Activated T-cell treated with anti-CD3 and anti-CD28 coated beads, Interleukin-2, amount 50 U/mL, for 48 hours (primary cell): Measurements from ENCODE around the gene THOC7.

ENCODE experiments used
- DNase-seq, 2 experiments: peaks; one replicate each; pipeline ENCODE4 v3.0.0-alpha.2; 2020

Gene THOC7

DNA sequence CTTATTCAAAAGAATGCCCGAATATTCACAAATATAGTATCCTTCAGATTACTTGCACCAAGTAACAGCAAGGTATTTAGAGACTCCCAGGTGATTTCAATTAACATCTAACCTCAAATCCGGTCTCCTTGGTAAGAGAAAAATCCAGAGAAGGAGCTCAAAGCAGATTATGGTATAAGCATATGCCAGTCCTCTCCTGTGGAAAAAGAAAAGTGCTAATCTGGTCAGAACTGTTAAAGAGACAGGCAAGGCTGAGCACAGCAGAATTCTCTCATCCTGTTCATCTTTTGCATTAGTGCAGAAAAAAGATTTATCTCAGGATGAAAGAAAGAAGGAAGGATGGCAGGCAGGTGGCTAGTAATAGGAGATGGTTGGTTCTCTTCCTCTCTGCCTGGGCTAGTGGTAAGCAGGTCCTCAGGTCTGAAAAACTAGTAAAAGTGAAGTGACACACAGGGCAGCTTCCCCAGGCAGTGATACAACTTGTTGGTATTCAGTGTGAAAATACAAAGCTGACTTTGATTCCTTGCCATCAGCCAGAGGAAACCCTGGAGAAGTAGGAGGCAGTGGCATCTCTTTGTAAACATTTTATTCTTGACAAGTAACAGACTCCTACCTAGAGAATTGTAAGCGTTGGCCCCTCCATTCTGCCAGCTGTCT lies 14.3 kb upstream of the THOC7 start:
- DNase-seq, result no peak

GRCh38 chr3:63876260-63876659 lies 12.7 kb upstream of the THOC7 start:
- DNase-seq, result no peak

DNA sequence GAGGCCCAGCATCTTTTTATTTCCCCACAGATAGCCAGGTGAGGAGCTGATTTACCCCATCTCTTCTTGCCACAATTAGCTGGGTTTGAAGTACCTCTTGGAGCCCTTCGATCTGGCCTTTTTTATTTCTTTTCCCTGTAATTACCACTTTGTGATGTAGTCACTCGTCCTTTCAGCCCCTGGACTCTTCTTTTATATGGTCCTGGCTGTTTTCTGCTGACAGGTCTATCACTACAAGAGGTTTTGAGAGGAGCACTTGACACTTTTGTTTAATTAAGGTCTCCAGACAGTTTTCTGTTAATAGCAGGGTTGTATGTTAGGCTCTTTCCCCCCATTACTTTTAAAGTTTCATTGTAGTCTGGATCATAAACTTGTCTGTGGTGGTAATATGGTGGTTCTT lies 11.9 kb upstream of the THOC7 start:
- DNase-seq, result no peak

DNA sequence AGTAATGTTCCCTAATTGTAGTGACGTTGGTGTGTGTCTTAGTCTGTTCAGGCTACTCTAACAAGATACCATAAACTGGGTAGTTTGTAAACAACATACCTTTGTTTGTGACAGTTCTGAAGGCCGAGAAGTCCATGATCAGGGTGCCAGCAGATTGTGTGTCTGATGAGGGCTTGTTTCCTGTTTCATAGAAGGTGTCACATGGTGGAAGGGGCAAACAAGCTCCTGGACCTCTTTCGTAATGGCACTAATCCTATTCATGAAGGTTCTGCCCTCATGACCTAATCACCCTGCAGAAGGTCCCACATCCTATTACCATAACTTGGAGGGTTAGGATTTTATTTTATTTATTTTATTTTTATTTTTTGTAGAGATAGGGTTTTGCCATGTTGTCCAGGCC lies 11.2 kb upstream of the THOC7 start:
- no peak for DNase-seq

DNA sequence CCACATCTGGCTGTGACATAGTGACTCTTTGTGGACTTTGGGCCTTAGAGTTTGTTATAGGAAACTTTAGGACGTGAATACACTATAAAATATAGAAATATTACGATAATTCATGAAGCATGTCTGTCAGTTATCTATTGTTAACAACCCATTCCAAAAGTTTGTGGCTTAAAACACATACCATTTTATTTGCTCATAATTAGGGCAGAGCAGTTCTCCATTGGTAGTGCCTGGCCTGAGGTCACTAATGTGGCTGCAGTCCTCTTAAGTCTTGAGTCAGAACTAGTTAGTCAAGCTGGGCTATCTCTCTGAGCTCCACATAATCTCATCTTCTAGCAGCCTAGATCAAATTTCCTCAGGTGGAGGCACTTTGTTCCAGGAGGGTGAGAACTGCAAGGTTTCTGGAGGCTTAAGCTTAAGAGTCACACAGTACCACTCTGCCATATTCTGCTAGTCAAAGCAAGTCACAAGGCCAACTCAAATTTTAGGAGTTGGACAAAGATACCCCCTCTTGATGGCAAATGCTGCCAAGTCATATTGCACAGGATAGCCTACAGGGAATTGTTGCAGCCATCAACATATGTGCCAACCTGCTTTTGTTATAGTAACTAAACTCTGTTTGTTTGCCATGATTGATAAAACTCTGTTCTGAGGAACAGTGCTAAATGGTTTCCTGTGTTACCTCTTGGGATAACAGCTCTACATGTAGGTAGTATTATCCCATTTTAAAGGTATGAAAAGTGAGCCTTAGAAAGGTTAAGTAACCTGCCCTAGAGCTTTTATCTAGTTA lies 8.7 kb upstream of the THOC7 start:
- no peak for DNase-seq

DNA sequence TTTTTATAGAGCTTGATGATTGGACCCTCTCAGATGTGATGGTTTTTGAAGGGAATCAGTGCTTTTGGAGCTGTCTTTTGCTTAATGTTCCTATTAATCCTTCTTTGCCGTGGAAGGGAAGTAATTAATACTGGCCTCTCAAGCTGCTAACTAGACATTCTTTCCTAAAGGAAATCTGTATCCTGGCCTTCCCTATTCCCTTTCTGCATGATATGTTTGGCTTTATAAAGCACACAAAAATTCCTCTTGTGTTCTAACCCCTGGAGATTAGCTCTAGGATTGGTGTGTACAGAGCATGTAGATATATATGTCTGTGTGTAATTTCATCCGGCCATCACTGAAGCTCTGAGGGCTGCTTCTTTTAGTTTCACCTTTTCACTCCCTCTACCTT lies 7.0 kb upstream of the THOC7 start:
- no peak for DNase-seq

- no peak for DNase-seq
Observed at GRCh38 chr3:63869940-63870614, 6.5 kb upstream of the THOC7 start.

DNA sequence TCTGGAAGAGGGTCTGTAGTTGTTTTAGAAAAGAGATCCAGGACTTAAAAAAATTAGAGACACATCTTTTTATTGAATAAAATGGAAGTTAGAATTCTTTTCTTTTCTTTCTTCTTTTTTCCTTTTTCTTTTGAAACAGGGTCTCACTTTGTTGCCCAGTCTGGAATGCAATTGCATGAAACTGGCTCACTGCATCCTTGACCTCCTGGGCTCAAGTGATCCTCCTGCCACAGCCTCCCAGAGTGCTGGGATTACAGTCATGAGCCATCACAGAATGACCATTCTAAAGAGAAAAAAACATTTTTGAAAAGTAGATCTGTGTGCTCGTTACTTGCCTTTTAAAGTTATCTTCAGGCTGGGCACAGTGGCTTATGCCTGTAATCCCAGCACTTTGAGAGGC lies 3.6 kb upstream of the THOC7 start:
- DNase-seq, result no peak

DNA sequence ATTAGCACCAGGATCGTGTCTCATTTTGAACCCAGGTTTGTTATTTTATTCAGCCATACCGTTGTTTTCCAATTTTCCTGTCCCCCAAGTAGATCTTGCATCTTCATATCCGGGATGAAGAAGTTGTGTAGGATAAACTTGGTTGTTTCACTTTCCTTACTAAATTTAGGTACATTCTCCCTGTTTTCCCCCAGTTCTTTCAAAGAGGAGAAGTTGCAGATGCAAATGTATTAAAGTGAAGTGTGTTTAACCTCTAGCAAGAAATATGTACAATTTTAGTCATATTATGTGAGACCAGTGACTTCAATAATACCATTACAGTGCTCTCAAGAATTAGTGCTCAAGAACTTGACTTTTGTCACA lies 1.3 kb upstream of the THOC7 start:
- DNase-seq, result no peak

GRCh38 chr3:63864008-63864964 lies 681 bp upstream of the THOC7 start:
- peak; percentile 65 to 68 for DNase-seq

DNA sequence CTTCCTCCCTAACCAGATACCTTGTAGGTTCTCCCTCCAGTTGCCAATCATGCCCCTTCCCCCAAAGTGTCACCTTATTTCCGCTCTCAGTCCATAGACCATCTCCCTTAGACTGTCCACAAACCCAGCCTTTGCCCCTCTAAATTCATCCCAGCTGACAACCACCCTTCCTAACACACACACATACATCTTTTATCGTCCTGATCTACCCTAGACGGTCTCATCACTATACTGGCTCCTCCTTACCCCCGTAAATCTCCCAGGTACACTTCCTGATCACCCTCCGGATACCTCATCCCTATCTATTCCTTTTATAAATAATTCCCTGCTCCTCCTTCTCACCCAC lies 828 bp downstream of the THOC7 start:
- DNase-seq, result peak in 1 of 2 experiments; percentile 27

GRCh38 chr3:63861306-63861705 lies 2.3 kb downstream of the THOC7 start:
- DNase-seq, result no peak

- DNase-seq, result no peak
Observed at GRCh38 chr3:63860776-63861175, 2.8 kb downstream of the THOC7 start.

DNA sequence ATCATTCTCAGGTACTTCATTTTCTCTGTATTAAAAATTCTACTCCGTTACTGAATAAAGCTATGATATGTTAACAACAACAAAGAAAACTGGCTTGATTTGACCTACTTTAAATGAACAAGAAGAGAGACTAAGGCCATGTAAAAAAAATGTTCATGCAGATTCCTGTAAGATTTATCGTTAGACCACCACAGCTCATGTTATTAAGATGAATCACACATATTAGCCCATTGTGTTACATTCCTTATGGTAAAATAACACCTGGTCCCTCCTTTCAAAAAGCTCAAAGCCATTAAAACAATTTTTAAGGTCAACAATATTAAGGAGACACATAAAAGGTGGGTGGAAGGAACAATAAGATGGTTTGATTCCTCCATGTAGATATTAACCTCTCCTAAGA lies 6.3 kb downstream of the THOC7 start:
- no peak for DNase-seq

DNA sequence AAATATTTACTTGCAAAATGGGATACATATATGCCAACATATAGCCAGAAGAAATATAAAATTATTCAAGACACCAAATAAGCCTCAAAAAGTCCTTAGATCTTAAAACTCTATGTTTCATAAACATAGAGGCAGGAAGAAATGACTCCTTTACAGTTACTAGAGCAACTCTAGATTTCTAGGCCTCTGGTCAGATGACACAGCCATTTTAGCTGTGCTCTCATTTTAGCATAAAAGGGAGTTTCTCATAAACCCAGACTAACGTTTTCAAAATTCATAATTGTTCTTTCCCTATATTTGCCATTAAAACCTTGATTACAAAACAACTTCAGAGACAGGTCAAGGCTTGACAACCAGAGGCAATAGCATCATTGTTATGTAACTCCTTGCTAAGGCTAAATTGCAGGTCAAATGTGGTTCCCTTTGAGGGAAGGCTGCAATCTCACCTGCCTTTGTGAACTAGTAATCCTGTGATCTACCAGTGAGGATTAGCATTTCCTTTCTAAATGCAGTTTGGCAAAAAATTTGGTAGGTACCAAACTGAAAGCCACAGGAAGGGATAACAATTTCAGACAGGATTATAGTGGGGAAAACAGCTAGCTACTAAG lies 8.2 kb downstream of the THOC7 start:
- DNase-seq, result no peak

DNA sequence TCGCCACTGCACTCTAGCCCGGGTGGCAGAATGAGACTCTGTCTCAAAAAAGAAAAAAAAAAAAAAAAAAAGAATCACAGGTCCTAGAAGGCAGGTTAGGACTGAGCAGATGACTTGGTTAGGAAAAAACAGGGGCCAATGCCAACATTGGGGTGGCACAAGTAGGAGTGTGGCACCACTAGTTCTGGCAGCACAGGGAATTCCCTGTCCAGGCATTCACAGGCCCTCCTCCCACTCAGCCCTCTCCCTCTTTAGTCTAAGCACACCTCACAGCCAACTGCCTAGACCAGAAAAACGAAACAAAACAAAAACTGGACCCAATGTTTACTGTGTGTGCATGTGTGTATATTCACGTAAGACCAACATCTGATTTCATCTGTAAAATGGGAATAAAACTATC lies 10.5 kb downstream of the THOC7 start:
- DNase-seq, result no peak

DNA sequence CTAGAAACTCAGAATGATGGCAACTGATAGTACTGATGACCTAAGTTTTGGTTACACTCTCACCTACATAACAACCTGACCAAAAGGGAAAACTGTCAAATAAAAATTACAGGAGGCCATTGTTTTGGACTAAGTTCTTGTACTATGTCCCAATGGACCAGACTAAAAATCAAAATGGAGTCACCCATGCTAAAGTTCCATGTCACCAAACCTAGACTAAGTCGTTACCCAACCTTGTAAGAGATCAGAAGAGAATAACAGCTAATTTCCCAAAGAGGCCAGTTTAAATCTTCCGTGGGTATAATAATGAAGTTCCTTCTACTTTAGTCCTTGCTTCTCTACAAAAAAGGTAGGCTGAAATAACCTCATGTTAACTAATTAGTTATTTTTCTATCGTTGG lies 12.3 kb downstream of the THOC7 start:
- no peak for DNase-seq

- no peak for DNase-seq
Observed at GRCh38 chr3:63849175-63849574, 14.4 kb downstream of the THOC7 start.

GRCh38 chr3:63847718-63848450 lies 15.7 kb downstream of the THOC7 start:
- DNase-seq, result no peak

DNA sequence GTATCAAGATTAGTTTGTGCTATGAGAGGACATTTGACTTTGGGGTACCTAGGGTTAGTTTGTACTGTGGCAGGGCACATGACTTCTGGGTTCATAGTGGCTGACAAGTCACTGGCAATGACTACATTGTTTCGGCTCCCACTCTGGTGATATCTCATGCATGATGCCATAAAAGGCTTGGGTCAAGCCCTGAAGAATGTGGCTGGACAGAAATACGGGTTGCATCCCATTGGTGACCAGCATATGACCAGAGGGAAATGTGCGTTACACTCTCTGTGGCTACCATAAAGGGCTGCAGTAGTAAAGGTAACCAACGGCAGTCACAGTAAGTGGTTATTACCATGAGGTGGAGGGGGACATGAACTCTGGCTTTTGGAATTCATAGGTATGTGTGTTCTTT lies 18.4 kb downstream of the THOC7 start:
- DNase-seq, result no peak

GRCh38 chr3:63842127-63842526 lies 21.5 kb downstream of the THOC7 start:
- DNase-seq, result no peak

- DNase-seq, result no peak
Observed at GRCh38 chr3:63841704-63842103, 21.9 kb downstream of the THOC7 start.
